ENCODE results near the gene MMP23B. TPM values are rescaled to one million over a fixed set of nuclear protein-coding genes. Genes with fewer than 3 reads are reported as not detected.

Gene MMP23B
- total RNA-seq, 4 donors from 2014 or later, result 0.67 to 7.8 (median 3.5) TPM

GRCh38 chr1:1623631-1624442, 8.1 kb upstream of the MMP23B start:
- Histone ChIP-seq H3K36me3 (peaks cover 10% of the 10 kb centered on the region in 2 donors), H3K4me3 (replicated peaks in 1 of 3) (no peak overlapping the region), H3K27me3 (no peaks in the 10 kb centered on the region), H3K27ac (no peak overlapping the region), H3K4me1 (no peaks in the 10 kb centered on the region), H3K9me3 (no peaks in the 10 kb centered on the region)
- no peak for TF ChIP-seq POLR2A (IDR thresholded peaks at IDR 0.05)
- TF ChIP-seq CTCF (IDR thresholded peaks at IDR 0.05), result no peak
- DNase-seq, result no peak
- WGBS, 2 donors, result 92 to 95% methylated on average over 15 to 43 of the region's 51 CpGs
- intact Hi-C loops (cut with DNase I), result no loop called here

GRCh38 chr1:1624443-1625403, 7.2 kb upstream of the MMP23B start:
- H3K4me1 ChIP-seq, result no peaks in the 10 kb centered on the region
- H3K9me3 ChIP-seq, result no peaks in the 10 kb centered on the region
- no peak for TF ChIP-seq CTCF (IDR thresholded peaks at IDR 0.05)
- no peak for TF ChIP-seq POLR2A (IDR thresholded peaks at IDR 0.05)
- H3K27ac ChIP-seq, result no peak overlapping the region
- H3K27me3 ChIP-seq, result no peaks in the 10 kb centered on the region
- H3K36me3 ChIP-seq, result peaks cover 10% of the 10 kb centered on the region in 2 donors
- intact Hi-C loops (cut with DNase I), result no loop called here
- no peak for DNase-seq
- WGBS, 2 donors, result 89% methylated on average over 17 to 32 of the region's 38 CpGs
- H3K4me3 ChIP-seq (replicated peaks in 1 of 3), result no peak overlapping the region

- no peak overlapping the region for H3K27ac ChIP-seq
- WGBS, 2 donors, result 89 to 95% methylated on average over 15 to 28 of the region's 28 CpGs
- no peaks in the 10 kb centered on the region for H3K9me3 ChIP-seq
- H3K4me1 ChIP-seq, result no peaks in the 10 kb centered on the region
- no peak for TF ChIP-seq POLR2A (IDR thresholded peaks at IDR 0.05)
- peaks cover 1% of the 10 kb centered on the region for H3K27me3 ChIP-seq
- H3K36me3 ChIP-seq, result peaks cover 10% of the 10 kb centered on the region in 2 donors
- DNase-seq, result no peak
- H3K4me3 ChIP-seq (replicated peaks in 1 of 3), result no peak overlapping the region
- intact Hi-C loops (cut with DNase I), result no loop called here
These were observed 6.6 kb upstream of the MMP23B start for GRCh38 chr1:1625404-1625775.

GRCh38 chr1:1625824-1626206, 6.2 kb upstream of the MMP23B start:
- intact Hi-C loops (cut with DNase I), result no loop called here
- peaks cover 6% of the 10 kb centered on the region for H3K27me3 ChIP-seq
- no peak overlapping the region for H3K27ac ChIP-seq
- H3K9me3 ChIP-seq, result no peaks in the 10 kb centered on the region
- TF ChIP-seq CTCF (IDR thresholded peaks at IDR 0.05) (no peak), POLR2A (IDR thresholded peaks at IDR 0.05) (no peak)
- no peak overlapping the region for H3K4me3 ChIP-seq (replicated peaks in 1 of 3)
- peaks cover 10% of the 10 kb centered on the region in 2 donors for H3K36me3 ChIP-seq
- DNase-seq, result no peak
- 89 to 99% methylated on average over 8 of the region's 8 CpGs for WGBS, 2 donors
- H3K4me1 ChIP-seq, result no peaks in the 10 kb centered on the region

GRCh38 chr1:1626207-1627141, 5.5 kb upstream of the MMP23B start:
- Histone ChIP-seq H3K4me3 (replicated peaks in 1 of 3) (no peak overlapping the region), H3K4me1 (peaks cover 0 to 2% of the 10 kb centered on the region in 2 donors), H3K36me3 (peaks cover 10% of the 10 kb centered on the region in 2 donors), H3K27ac (no peak overlapping the region), H3K9me3 (no peaks in the 10 kb centered on the region), H3K27me3 (peaks cover 12% of the 10 kb centered on the region)
- intact Hi-C loops (cut with DNase I), result no loop called here
- TF ChIP-seq POLR2A (IDR thresholded peaks at IDR 0.05) (no peak), CTCF (IDR thresholded peaks at IDR 0.05) (no peak)
- 94 to 95% methylated on average over 6 to 41 of the region's 48 CpGs for WGBS, 2 donors
- DNase-seq, result no peak
